Lower leg skin (tissue), 3 donors: Measurements from ENCODE around the gene TMEM222.

Source experiments
- CTCF ChIP-seq, 3 donors: fragments of 450-650 bp; IDR thresholded peaks; one replicate each; pipeline ENCODE4 v1.5.1; 2016; ENCODE audit warnings: antibody characterized with exemption in 3 of 3, mild to moderate bottlenecking in 3 of 3, moderate library complexity in 2 of 3
- POLR2A ChIP-seq, 2 donors: fragments of 450-650 bp; IDR thresholded peaks; one replicate each; pipeline ENCODE4 v1.6.1; 2016 to 2017; ENCODE audit warnings: antibody characterized with exemption in 2 of 2, mild to moderate bottlenecking in 1 of 2, moderate library complexity in 1 of 2

DNA sequence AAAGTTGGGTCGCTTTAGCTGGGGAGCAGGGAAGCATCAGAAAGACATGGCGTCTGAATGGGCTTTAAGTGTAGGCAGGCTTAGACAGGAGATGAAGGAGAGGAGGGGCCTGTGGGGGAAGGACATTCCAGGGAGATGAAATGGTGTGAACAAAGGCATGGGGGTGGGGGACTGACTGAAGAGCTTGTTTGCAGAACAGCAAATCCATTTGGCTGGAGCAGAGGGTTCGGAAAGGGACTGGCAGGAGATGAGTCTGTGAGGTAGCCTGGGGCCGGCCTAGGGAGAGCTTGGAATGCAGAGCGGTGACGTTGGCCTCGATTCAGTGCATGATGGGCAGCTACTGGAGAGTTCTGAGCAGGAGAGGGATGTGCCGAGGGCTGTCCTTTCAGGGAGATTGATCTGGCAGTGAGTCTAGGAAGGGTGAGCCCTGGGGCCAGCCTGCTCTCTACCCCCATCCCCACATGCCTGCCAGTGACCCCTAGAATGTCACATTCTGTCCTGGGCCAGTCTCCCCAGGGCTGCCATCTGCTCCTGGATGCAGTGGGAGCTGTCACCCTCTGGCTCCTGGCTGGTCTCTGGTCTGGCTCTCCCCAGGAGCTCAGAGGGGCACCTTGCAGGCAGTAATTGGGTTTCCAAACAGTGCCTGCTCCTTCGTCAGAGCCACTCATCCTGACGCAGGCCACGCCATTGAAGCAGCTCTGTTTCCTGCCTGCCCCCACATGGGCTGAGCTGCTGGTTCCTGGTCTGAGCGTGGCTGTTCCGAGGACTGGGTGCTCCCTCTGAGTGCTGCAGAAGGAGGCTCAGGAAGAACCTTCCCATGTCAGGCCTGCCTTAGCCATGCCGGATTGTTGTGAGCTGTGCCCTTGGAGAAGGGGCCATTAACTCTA lies 22.3 kb upstream of the TMEM222 start:
- TF ChIP-seq CTCF (IDR thresholded peaks at IDR 0.05) (no peak), POLR2A (IDR thresholded peaks at IDR 0.05) (no peak)
